ENCODE data around the gene CRHBP. TPM values are rescaled to one million over a fixed set of nuclear protein-coding genes. Genes with fewer than 3 reads are reported as not detected.

Gene CRHBP
- total and polyA plus RNA-seq, 2 donors (not counting 3 experiments of a cell fraction or from before 2014, with no cell fraction given): 0.08 to 0.51 TPM

GRCh38 chr5:76971511-76971910 is 18.7 kb downstream of the CRHBP start:
- BruUV-seq (replicated peaks): no TSS peak
- H3K36me3 ChIP-seq (ENCODE audit: control insufficient read depth in 2 of 2, extremely low read depth in 1 of 2, insufficient read depth in 2 of 2, low read length in 2 of 2): no peaks in the 10 kb centered on the region
- dilution Hi-C loops (cut with MboI; ENCODE audit: extremely low pct_ligation_motif_present, low sequenced_read_pairs): no loop called here

More at GRCh38 chr5:76971511-76971910, 18.7 kb downstream of the CRHBP start:
- no peak for FAIRE-seq
- Histone ChIP-seq H3K4me2 (ENCODE audit: insufficient read depth, low read length) (no peak overlapping the region), H3K9me3 (replicated peaks; ENCODE audit: control insufficient read depth, insufficient read depth, low read length) (no peaks in the 10 kb centered on the region), H3K27me3 (ENCODE audit: control insufficient read depth in 2 of 2, insufficient read depth in 2 of 2, low read length in 2 of 2) (peaks cover 4 to 7% of the 10 kb centered on the region in 2 experiments), H3K79me2 (ENCODE audit: control insufficient read depth, insufficient read depth, low read length) (no peaks in the 10 kb centered on the region), H3K9me1 (replicated peaks; ENCODE audit: control insufficient read depth, extremely low read depth, insufficient read depth, low read length) (no peaks in the 10 kb centered on the region), H4K20me1 (replicated peaks; ENCODE audit: control insufficient read depth, extremely low read depth, insufficient read depth, low read length) (no peaks in the 10 kb centered on the region), H3K4me3 (replicated peaks in 1 of 3; ENCODE audit: insufficient read depth in 1 of 3, low read depth in 1 of 3, low read length in 3 of 3) (no peak overlapping the region), H3K4me1 (ENCODE audit: control insufficient read depth, extremely low read depth, insufficient read depth, low read length) (no peaks in the 10 kb centered on the region), H3K9ac (replicated peaks; ENCODE audit: extremely low read depth, insufficient read depth, low read length) (no peak overlapping the region), H3K27ac (ENCODE audit: insufficient read depth, low read depth, low read length) (no peak overlapping the region), H2AFZ (ENCODE audit: low read depth, low read length) (no peak overlapping the region)
- no peak for TF ChIP-seq POLR2AphosphoS5 (IDR thresholded peaks at IDR 0.05; ENCODE audit: insufficient read depth, low read depth, low read length)
- no peak for TF ChIP-seq POLR2A (IDR thresholded peaks at IDR 0.05; ENCODE audit: low read depth, low read length)
- TF ChIP-seq EZH2 (IDR thresholded peaks at IDR 0.05; ENCODE audit: borderline replicate concordance, low read depth, low read length, severe bottlenecking): no peak
- no peak for TF ChIP-seq JUN (IDR thresholded peaks at IDR 0.05; ENCODE audit: borderline replicate concordance, insufficient read depth, insufficient read length, low read depth)
- TF ChIP-seq CTCF (IDR thresholded peaks at IDR 0.05; ENCODE audit: extremely low read depth in 1 of 2, insufficient read depth in 1 of 2, low read depth in 1 of 2, low read length in 2 of 2): no peak
- no peak for TF ChIP-seq MYC (IDR thresholded peaks at IDR 0.05; ENCODE audit: low read depth, low read length)
- TF ChIP-seq GATA2 (IDR thresholded peaks at IDR 0.05; ENCODE audit: insufficient read depth, insufficient read length, low read depth, low read length): no peak
- no peak for TF ChIP-seq FOS (IDR thresholded peaks at IDR 0.05; ENCODE audit: borderline replicate concordance, insufficient read depth, low read length)
- TF ChIP-seq MAX (IDR thresholded peaks at IDR 0.05; ENCODE audit: insufficient read depth, insufficient read length): no peak
- CTCF ChIA-PET: no interaction called here
- intact Hi-C loops (cut with micrococcal nuclease): no loop called here
- POLR2A ChIA-PET: interaction anchor here (0.6 kb wide), 2 partner anchors 197 to 580 kb away, joined by 4 to 6 read pairs; no protein-coding TSS in a partner anchor
- no peak for DNase-seq (ENCODE audit: low read depth, low spot score)
